GM12873 (cell line): Measurements from ENCODE around the gene GNG10.

ENCODE experiments used
- TF ChIP-seq, protein P1 (sequence below): IDR thresholded peaks from 2 replicates; pipeline ENCODE4 v1.5.1; 2012; ENCODE audit warnings: low read depth, mild to moderate bottlenecking, moderate library complexity, low read length, control low read depth; ENCODE audit not compliant: insufficient read depth; ENCODE audit errors: missing control alignments

GNG10 gene

DNA sequence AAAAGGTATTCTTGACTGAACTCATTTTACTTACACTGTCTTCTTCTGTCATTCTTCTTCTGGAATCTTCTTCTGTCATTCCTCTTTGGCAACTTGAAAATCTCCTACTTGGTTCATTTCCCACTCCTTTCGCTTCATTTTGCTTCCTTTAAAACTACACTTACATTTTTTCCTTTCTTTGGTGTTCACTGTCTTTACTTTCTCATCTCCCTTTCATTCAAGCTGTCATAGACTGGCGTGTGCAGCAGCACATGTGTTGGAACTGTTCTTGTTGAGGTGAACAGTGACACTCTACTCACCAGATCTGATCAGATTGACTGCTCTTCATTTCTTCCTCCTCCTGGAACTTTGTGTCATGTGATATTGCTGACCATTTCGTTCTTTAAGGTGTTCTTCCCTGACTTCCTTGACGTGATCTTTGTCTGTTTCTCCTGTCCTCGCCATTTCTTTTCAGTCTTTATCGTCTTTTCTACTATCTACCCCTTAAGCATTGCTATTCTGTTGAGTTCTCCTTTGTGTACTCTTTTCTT, 23.9 kb upstream of the GNG10 start:
- TF ChIP-seq, protein P1, sequence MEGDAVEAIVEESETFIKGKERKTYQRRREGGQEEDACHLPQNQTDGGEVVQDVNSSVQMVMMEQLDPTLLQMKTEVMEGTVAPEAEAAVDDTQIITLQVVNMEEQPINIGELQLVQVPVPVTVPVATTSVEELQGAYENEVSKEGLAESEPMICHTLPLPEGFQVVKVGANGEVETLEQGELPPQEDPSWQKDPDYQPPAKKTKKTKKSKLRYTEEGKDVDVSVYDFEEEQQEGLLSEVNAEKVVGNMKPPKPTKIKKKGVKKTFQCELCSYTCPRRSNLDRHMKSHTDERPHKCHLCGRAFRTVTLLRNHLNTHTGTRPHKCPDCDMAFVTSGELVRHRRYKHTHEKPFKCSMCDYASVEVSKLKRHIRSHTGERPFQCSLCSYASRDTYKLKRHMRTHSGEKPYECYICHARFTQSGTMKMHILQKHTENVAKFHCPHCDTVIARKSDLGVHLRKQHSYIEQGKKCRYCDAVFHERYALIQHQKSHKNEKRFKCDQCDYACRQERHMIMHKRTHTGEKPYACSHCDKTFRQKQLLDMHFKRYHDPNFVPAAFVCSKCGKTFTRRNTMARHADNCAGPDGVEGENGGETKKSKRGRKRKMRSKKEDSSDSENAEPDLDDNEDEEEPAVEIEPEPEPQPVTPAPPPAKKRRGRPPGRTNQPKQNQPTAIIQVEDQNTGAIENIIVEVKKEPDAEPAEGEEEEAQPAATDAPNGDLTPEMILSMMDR, result no peak

DNA sequence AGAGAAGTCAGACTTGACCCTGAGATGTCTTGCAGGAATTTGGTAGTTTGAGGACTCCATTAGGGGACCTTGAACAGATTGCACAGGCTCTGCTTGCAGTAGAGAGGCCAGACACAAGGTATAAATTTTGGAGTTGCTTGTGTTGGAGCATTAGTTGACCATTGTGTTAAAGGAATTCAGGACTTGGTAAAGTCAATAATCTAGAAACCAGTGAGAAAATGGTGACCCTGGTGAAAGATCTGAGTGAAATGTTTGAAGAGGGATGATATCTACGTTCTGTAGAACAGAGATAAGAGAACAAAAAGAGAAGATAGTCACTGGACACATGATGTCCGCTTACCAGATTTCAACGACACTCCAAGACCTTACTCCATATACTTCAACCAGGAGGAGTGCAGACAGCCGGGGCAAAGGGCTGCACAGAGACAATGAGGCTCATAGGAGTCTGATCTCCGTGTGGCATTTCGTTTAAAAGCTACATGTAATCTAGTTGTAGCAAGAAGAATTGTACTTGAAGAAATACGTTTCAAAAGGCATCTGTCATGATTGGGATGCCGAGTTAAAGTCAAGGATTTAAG, 17.1 kb upstream of the GNG10 start:
- TF ChIP-seq, protein P1, result no peak

DNA sequence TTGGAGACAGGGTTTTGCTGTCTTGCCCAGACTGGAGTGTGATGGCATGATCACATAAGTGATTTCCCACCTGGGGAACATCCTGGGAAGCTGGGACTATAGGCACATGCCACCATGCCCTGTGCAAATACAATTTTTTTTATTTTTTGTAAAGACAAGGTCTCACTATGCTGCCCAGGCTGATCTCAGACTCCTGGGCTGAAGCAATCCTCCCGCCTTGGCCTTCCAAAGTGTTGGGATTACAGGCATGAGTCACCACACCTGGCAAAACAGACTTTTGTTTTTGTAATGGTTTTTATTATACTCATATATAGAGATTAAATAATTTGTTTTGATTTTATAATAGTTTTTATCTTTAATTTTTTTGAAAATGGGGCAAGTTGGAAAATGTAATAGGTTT, 15.6 kb upstream of the GNG10 start:
- TF ChIP-seq, protein P1, result no peak

DNA sequence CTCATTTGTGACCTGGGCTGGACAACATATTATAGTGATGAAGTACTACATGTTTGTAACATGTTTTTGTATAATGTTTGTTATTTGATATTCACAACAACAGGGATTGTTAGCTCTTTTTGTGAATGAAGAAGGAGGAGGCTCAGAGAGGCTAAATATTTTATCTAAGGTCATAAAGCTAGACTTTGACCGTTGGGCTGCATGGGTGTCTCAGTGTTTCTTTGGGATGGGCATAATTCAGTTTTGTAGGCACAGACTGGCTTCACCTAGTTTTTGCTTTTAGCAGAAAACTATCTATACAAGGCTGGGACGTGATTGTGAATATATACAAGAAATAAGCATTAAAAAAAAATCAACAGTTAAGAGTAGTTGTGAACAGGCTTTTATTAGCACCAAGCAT, 15.0 kb upstream of the GNG10 start:
- TF ChIP-seq, protein P1, result no peak

- TF ChIP-seq, protein P1, result no peak
Measured at GRCh38 chr9:111648066-111648465, 13.3 kb upstream of the GNG10 start.

- TF ChIP-seq, protein P1, result no peak
Measured at GRCh38 chr9:111649016-111649415, 12.4 kb upstream of the GNG10 start.

- TF ChIP-seq, protein P1, result no peak
Measured at GRCh38 chr9:111657051-111657450, 4.4 kb upstream of the GNG10 start.
